CD4-positive, alpha-beta T cell (primary cell): ENCODE measurements around the gene FANCL. TPM values are rescaled to one million over a fixed set of nuclear protein-coding genes. Genes with fewer than 3 reads are reported as not detected.

Experiments
- ATAC-seq: fragments of 200-7000 bp; cut with Tn5 transposase; one replicate; pipeline ENCODE4 v1.10.0; 2022; ENCODE audit warnings: mild to moderate bottlenecking; ENCODE audit not compliant: poor library complexity
- CTCF ChIA-PET: fragments of 350-600 bp; sonication (Branson Sonifier 250); formaldehyde crosslinking; loops from one replicate; lab custom pipeline; 2021; ENCODE audit warnings: antibody characterized with exemption, inconsistent platforms; lab: Charles Lee
- POLR2A ChIA-PET: fragments of 350-600 bp; sonication (Branson Sonifier 250); formaldehyde crosslinking; loops from one replicate; lab custom pipeline; 2021; ENCODE audit warnings: antibody characterized with exemption, inconsistent platforms; lab: Charles Lee
- DNase-seq, 14 experiments: peaks; one replicate each; pipeline ENCODE4 v3.0.0-alpha.2; 2013 to 2020; ENCODE audit warnings: mixed read lengths in 2 of 14
- H3K27ac ChIP-seq, 2 donors: one replicate each; pipeline versions ENCODE4 v1.5.1 to v1.7.0; 2013; ENCODE audit warnings: low read length in 2 of 2, low read depth in 1 of 2, mild to moderate bottlenecking in 1 of 2
- H3K27me3 ChIP-seq, 2 experiments: 1 replicate in 1 of 2; 2 replicates in 1 of 2; pipeline versions ENCODE4 v1.6.1 to v1.7.0; 2013; ENCODE audit warnings: low read length in 2 of 2, control low read depth in 1 of 2, mild to moderate bottlenecking in 1 of 2, moderate library complexity in 1 of 2; ENCODE audit not compliant: insufficient read depth in 2 of 2, control insufficient read depth in 1 of 2
- H3K36me3 ChIP-seq: one replicate; pipeline ENCODE4 v1.6.1; 2013; ENCODE audit warnings: low read length, control low read depth; ENCODE audit not compliant: insufficient read depth
- H3K4me1 ChIP-seq: one replicate; pipeline ENCODE4 v1.6.1; 2013; ENCODE audit warnings: low read length, control low read depth; ENCODE audit not compliant: insufficient read depth
- H3K4me3 ChIP-seq: one replicate; pipeline ENCODE4 v1.5.1; 2013; ENCODE audit warnings: mild to moderate bottlenecking, low read length, moderate library complexity
- H3K9me3 ChIP-seq, 2 experiments: 1 replicate in 1 of 2; 2 replicates in 1 of 2; pipeline versions ENCODE4 v1.6.1 to v1.7.0; 2013; ENCODE audit warnings: low read length in 2 of 2, mild to moderate bottlenecking in 2 of 2, control low read depth in 1 of 2, moderate library complexity in 1 of 2; ENCODE audit not compliant: control insufficient read depth in 1 of 2, insufficient read depth in 1 of 2
- H3K27ac Mint-ChIP-seq: one replicate; pipeline ENCODE4 v1.8.0; 2020; ENCODE audit warnings: mixed read lengths
- H3K27me3 Mint-ChIP-seq: one replicate; pipeline ENCODE4 v1.8.0; 2021; ENCODE audit warnings: mixed read lengths
- H3K36me3 Mint-ChIP-seq: one replicate; pipeline ENCODE4 v1.8.0; 2021; ENCODE audit warnings: low read depth, mixed read lengths
- H3K4me1 Mint-ChIP-seq: one replicate; pipeline ENCODE4 v1.8.0; 2021; ENCODE audit warnings: low read depth, mixed read lengths
- H3K4me3 Mint-ChIP-seq: one replicate; pipeline ENCODE4 v1.8.0; 2020; ENCODE audit warnings: mild to moderate bottlenecking, mixed read lengths
- H3K9me3 Mint-ChIP-seq: one replicate; pipeline ENCODE4 v1.8.0; 2020; ENCODE audit warnings: mixed read lengths
- CTCF ChIP-seq: fragments of 200-600 bp; IDR thresholded peaks from one replicate; pipeline ENCODE4 v1.8.0; 2022; ENCODE audit warnings: antibody characterized with exemption, mild to moderate bottlenecking
- intact Hi-C, 2 experiments: fragments of 100-400 bp; cut with DNase I in 1 of 2; cut with micrococcal nuclease in 1 of 2; formaldehyde crosslinking; loops; one replicate each; pipeline versions ENCODE4 v1.15.1 to v1.9.0; 2023 to 2025; cut with DNase I, micrococcal nuclease
- total RNA-seq, 174 experiments: library from RNA in 2 of 174; stranded (reverse) in 2 of 174; gene quantifications; one replicate each; pipeline ENCODE4 v1.2.3 and lab custom pipeline; 2021 to 2026

FANCL gene
- total RNA-seq, 2 experiments from 2014 or later, result 4.6 to 5.5 TPM

- DNase-seq (no peak), ATAC-seq (no peak)
- intact Hi-C loops, result no loop called here
- ChIA-PET CTCF (no interaction called here), POLR2A (no interaction called here)
- no peak for TF ChIP-seq CTCF
- Mint-ChIP-seq H3K4me1 (no peaks in the 10 kb centered on the region), H3K9me3 (no peaks in the 10 kb centered on the region), H3K27me3 (no peaks in the 10 kb centered on the region), H3K36me3 (no peaks in the 10 kb centered on the region), H3K27ac (no peak overlapping the region), H3K4me3 (no peak overlapping the region)
- Histone ChIP-seq H3K36me3 (no peaks in the 10 kb centered on the region), H3K4me1 (no peaks in the 10 kb centered on the region), H3K4me3 (no peak overlapping the region), H3K27me3 (no peaks in the 10 kb centered on the region), H3K9me3 (no peaks in the 10 kb centered on the region), H3K27ac (no peak overlapping the region)
Measured at GRCh38 chr2:58202404-58202803, 38.7 kb downstream of the FANCL start.

GRCh38 chr2:58197894-58198293 is 43.2 kb downstream of the FANCL start:
- H3K27me3 Mint-ChIP-seq, result no peaks in the 10 kb centered on the region
- ATAC-seq, result no peak

GRCh38 chr2:58195662-58196061 is 45.5 kb downstream of the FANCL start:
- H3K36me3 ChIP-seq, result no peaks in the 10 kb centered on the region
- TF ChIP-seq CTCF, result no peak
- no peak overlapping the region for H3K27ac Mint-ChIP-seq

More at GRCh38 chr2:58197894-58198293, 43.2 kb downstream of the FANCL start:
- no peak for DNase-seq
- TF ChIP-seq CTCF, result no peak
- H3K36me3 ChIP-seq, result no peaks in the 10 kb centered on the region
- H3K4me1 ChIP-seq, result no peaks in the 10 kb centered on the region
- H3K4me3 ChIP-seq, result no peak overlapping the region
- H3K27ac ChIP-seq, result no peak overlapping the region
- no peaks in the 10 kb centered on the region for H3K9me3 Mint-ChIP-seq
- no peak overlapping the region for H3K4me3 Mint-ChIP-seq
- intact Hi-C loops, result no loop called here
- H3K27me3 ChIP-seq, result no peaks in the 10 kb centered on the region
- no peaks in the 10 kb centered on the region for H3K9me3 ChIP-seq
- H3K36me3 Mint-ChIP-seq, result no peaks in the 10 kb centered on the region
- no peak overlapping the region for H3K27ac Mint-ChIP-seq
- H3K4me1 Mint-ChIP-seq, result no peaks in the 10 kb centered on the region
- POLR2A ChIA-PET, result no interaction called here
- CTCF ChIA-PET, result no interaction called here

More at GRCh38 chr2:58195662-58196061, 45.5 kb downstream of the FANCL start:
- Mint-ChIP-seq H3K27me3 (no peaks in the 10 kb centered on the region), H3K4me1 (no peaks in the 10 kb centered on the region), H3K9me3 (no peaks in the 10 kb centered on the region), H3K4me3 (no peak overlapping the region), H3K36me3 (no peaks in the 10 kb centered on the region)
- Histone ChIP-seq H3K27ac (no peak overlapping the region), H3K4me1 (no peaks in the 10 kb centered on the region), H3K4me3 (no peak overlapping the region), H3K9me3 (no peaks in the 10 kb centered on the region), H3K27me3 (no peaks in the 10 kb centered on the region)
- CTCF ChIA-PET, result no interaction called here
- no peak for DNase-seq
- POLR2A ChIA-PET, result no interaction called here
- intact Hi-C loops, result no loop called here
- no peak for ATAC-seq
